Activated T-helper 2 cell treated with anti-CD3 and anti-CD28 coated beads, Interferon-gamma antibody, Interleukin-2, Interleukin-4, amounts not matched to agents 10 μg/mL and 5 μg/mL and 100 μg/mL, durations not matched to agents 14 hours and 24 hours and 36 hours (primary cell): ENCODE data around the gene FGL2. TPM values are rescaled to one million over a fixed set of nuclear protein-coding genes. Genes with fewer than 3 reads are reported as not detected.
"Not testable (repeated sequence)": the region's sequence is repeated elsewhere in the genome, so short reads cannot be mapped to it uniquely, and the experiment has no call there.

ENCODE experiments used
- DNase-seq: peaks from one replicate; pipeline ENCODE4 v3.0.0; 2021; ENCODE audit warnings: low spot score
- H3K27ac Mint-ChIP-seq: one replicate; pipeline ENCODE4 v1.8.0; 2021; ENCODE audit warnings: mixed read lengths
- H3K27me3 Mint-ChIP-seq: one replicate; pipeline ENCODE4 v1.8.0; 2021; ENCODE audit warnings: low read depth, mixed read lengths
- H3K36me3 Mint-ChIP-seq: one replicate; pipeline ENCODE4 v1.8.0; 2021; ENCODE audit warnings: low read depth, mixed read lengths
- H3K4me1 Mint-ChIP-seq: one replicate; pipeline ENCODE4 v1.8.0; 2021; ENCODE audit warnings: low read depth, mixed read lengths
- H3K4me3 Mint-ChIP-seq: one replicate; pipeline ENCODE4 v1.8.0; 2021; ENCODE audit warnings: low read depth, mild to moderate bottlenecking, moderate library complexity, mixed read lengths
- H3K9me3 Mint-ChIP-seq: one replicate; pipeline ENCODE4 v1.8.0; 2021; ENCODE audit warnings: mixed read lengths
- intact Hi-C: fragments of 100-400 bp; cut with micrococcal nuclease; formaldehyde crosslinking; loops from one replicate; pipeline ENCODE4 v1.15.1; 2023
- total RNA-seq: library from RNA; stranded (reverse); gene quantifications from 2 replicates; pipeline ENCODE4 v1.2.3, GENCODE V29; 2022

Gene FGL2
- total RNA-seq, 1 donor from 2014 or later: 1.2 TPM

DNA sequence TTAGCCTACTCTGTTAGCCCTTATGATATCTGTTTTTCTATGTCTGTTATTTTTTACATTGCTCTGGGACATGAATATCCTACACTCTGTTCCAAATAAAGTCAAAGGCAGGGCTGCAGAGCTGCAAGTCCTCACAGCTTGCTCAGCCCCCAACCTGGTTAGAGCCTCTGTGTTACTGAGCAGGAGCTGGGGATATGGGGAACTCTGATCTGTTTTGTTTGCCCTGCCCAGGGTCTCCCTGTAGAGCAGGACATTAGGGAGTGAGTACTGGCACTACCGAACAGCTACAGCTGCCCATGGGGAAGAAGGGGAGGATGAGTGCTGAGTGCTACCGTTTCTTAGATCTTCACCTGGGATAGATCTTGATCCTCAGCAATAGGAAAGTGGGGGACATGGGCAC lies 32.8 kb upstream of the FGL2 start:
- no peak for DNase-seq
- Mint-ChIP-seq H3K36me3 (no peaks in the 10 kb centered on the region), H3K27ac (no peak overlapping the region)

DNA sequence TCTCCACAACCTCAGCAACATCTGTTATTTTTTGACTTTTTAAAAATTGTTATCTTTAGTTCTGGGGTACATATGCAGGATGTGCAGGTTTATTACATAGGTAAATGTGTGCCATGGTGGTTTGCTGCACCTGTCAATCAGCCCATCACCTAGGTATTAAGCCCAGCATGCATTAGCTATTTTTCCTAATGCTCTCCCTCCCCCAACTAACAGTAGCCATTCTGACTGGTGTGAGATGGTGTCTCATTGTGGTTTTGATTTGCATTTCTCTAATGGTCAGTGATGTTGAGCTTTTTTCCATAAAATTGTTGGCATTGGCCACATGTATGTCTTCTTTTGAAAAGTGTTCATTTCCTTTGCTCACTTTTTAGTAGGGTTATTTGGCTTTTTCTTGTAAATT lies 29.2 kb upstream of the FGL2 start:
- H3K36me3 Mint-ChIP-seq, intact Hi-C loops, H3K4me3 Mint-ChIP-seq, H3K27me3 Mint-ChIP-seq, DNase-seq, H3K4me1 Mint-ChIP-seq, H3K27ac Mint-ChIP-seq: not testable (repeated sequence)
- peaks cover 16% of the 10 kb centered on the region for H3K9me3 Mint-ChIP-seq

More for the DNA sequence above, 32.8 kb upstream of the FGL2 start:
- Mint-ChIP-seq H3K4me1 (peaks cover 5% of the 10 kb centered on the region), H3K9me3 (peaks cover 16% of the 10 kb centered on the region), H3K27me3 (peaks cover 8% of the 10 kb centered on the region), H3K4me3 (no peak overlapping the region)
- intact Hi-C loops: no loop called here

DNA sequence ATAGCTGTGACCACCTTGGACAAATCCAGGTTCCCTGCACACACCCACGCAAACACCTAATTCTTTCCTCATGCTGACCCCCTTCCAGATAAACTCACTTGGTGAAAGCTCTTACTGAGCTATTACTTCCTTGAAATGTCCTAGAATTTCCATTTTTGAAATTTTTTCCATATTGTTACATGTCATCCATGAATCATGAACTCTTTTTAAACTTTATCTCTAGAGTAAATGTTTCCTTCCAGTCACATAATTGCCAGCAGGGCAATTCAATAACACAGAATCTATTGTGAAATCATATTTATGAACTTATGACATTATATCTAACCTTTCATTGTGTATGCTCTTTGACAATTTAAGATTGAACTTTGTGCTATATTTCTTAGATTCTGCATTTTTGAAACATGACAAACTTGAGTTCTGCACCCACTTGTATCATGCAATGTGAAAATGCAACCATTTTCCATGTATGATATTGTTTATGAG lies 26.8 kb upstream of the FGL2 start:
- Mint-ChIP-seq H3K4me3 (no peak overlapping the region), H3K27ac (no peak overlapping the region), H3K36me3 (no peaks in the 10 kb centered on the region), H3K4me1 (peaks cover 10% of the 10 kb centered on the region), H3K9me3 (peaks cover 16% of the 10 kb centered on the region), H3K27me3 (peaks cover 6% of the 10 kb centered on the region)
- DNase-seq: no peak
- intact Hi-C loops: no loop called here

DNA sequence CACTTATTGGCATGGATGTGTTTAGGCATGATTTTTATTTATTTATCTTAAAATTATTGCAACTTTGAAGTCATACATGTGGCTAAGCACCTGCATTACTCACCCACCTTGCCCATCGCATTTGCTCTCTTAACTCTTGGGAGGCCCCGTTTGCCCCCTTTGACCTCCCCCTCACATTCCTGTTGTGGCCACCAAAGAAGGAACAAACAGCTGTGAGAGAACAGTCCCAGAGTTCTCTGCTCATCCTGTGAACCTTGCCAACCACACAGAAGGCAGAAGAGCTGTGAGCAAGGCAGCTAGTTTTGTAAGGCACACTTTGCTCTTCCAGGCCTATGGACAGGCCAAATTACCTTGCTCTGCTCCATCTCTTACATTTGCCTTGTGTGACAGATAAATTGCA lies 23.6 kb upstream of the FGL2 start:
- Mint-ChIP-seq H3K9me3 (peaks cover 10% of the 10 kb centered on the region), H3K4me3 (no peak overlapping the region), H3K36me3 (peaks cover 8% of the 10 kb centered on the region), H3K27ac (no peak overlapping the region), H3K4me1 (peaks cover 5% of the 10 kb centered on the region), H3K27me3 (no peaks in the 10 kb centered on the region)
- no peak for DNase-seq
- intact Hi-C loops: no loop called here

DNA sequence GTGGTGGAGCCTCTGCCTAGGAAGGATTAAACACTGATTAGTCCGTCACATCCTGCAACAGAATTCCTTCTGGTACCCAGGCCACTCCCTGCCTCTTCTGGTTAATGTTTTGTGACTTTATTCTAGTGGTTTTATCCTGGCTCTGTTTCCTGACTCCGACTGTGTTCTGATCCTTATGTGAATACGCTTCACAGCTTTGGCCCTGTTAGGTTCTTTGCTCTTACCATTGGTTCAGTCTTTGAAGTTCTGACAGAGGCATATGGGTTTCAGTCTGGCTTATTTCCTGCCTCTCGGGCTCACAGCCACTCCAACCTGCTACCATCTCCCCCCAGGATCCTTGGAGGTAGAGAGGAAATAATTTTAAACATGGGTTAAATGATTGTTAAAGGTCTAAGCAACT lies 23.2 kb upstream of the FGL2 start:
- Mint-ChIP-seq H3K27me3 (no peaks in the 10 kb centered on the region), H3K9me3 (peaks cover 8% of the 10 kb centered on the region), H3K27ac (no peak overlapping the region), H3K4me3 (no peak overlapping the region), H3K4me1 (peaks cover 5% of the 10 kb centered on the region), H3K36me3 (peaks cover 8% of the 10 kb centered on the region)
- intact Hi-C loops: no loop called here
- DNase-seq: no peak

DNA sequence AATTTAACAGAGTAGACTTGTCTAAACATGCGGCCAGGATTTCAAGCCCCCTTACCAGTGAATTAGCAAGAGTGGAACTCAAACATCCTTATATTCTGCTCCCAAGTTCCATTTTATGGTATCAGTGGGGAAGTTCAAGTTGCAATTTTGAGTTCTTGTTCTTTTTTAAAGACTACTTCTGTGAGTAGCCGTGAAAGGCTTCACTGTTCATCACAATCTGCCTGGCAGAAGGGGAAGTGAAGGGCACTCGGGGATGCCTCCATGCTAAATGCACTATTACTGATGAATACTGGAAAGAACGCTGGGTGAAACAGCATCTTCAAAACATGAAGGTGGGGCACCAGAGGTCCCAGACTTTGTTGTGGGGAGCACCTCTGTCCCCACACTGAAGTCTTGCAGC lies 22.4 kb upstream of the FGL2 start:
- Mint-ChIP-seq H3K27ac (no peak overlapping the region), H3K9me3 (peaks cover 8% of the 10 kb centered on the region), H3K4me1 (peaks cover 5% of the 10 kb centered on the region), H3K4me3 (no peak overlapping the region), H3K36me3 (peaks cover 8% of the 10 kb centered on the region), H3K27me3 (no peaks in the 10 kb centered on the region)
- intact Hi-C loops: no loop called here
- no peak for DNase-seq

DNA sequence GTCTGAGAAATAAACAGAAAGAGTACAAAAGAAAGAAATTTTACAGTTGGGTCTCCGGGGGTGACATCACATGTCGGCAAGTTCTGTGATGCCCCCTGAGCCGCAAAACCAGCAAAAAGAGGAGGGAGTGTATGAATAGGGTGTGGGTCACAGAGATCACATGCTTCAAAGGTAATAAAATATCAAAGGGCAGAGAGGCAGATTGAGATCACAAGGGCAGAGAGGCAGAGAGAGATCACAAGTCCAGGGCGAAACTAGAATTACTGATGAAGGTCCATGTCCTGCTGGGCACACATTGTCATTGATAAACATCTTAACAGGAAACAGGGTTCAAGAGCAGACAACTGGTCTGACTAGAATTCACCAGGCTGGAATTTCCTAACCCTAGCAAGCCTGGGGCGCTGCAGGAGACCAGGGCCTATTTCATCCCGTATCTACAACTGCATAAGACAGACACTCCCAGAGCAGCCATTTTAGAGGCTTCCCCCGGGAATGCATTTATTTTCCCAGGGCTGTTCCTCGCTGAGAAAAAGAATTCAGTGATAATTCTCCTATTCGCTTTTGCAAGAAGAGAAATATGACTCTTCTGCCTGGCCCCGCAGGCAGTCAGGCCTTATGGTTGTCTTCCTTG lies 20.2 kb upstream of the FGL2 start:
- H3K9me3 Mint-ChIP-seq, H3K4me1 Mint-ChIP-seq, intact Hi-C loops, H3K27ac Mint-ChIP-seq, DNase-seq, H3K27me3 Mint-ChIP-seq, H3K4me3 Mint-ChIP-seq, H3K36me3 Mint-ChIP-seq: not testable (repeated sequence)

DNA sequence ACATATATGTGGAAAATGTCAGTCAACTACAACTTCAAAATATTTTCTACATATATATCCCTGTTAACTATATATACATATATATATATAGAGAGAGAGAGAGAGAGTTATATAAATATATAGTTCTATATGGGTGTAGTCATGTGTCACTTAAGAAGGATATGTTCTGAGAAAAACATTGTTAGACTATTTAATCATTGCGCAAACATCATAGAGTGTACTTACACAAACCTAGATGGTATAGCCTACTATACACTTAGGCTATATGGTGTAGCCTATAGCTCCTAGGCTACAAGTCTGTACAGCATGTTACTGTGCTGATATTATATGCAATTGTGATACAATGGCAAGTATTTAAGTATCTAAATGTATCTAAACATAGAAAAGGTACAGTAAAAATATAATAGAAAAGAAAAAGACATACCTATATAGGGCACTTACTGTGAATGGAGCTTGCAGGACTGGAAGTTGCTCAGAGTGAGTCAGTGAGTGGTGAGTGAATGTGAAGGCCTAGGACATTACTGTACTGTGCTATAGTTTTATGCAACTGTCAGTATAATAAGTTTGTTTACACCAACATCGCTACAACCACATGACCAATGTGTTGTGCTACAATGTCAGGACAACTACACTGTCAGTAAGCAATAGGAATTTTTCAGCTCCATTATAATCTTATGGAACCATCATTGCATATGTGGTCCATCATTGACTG lies 18.0 kb upstream of the FGL2 start:
- no peaks in the 10 kb centered on the region for H3K4me1 Mint-ChIP-seq
- peaks cover 4% of the 10 kb centered on the region for H3K27me3 Mint-ChIP-seq
- H3K36me3 Mint-ChIP-seq: peaks cover 8% of the 10 kb centered on the region
- peaks cover 8% of the 10 kb centered on the region for H3K9me3 Mint-ChIP-seq
- intact Hi-C loops: no loop called here
- no peak overlapping the region for H3K4me3 Mint-ChIP-seq
- H3K27ac Mint-ChIP-seq: no peak overlapping the region
- no peak for DNase-seq

DNA sequence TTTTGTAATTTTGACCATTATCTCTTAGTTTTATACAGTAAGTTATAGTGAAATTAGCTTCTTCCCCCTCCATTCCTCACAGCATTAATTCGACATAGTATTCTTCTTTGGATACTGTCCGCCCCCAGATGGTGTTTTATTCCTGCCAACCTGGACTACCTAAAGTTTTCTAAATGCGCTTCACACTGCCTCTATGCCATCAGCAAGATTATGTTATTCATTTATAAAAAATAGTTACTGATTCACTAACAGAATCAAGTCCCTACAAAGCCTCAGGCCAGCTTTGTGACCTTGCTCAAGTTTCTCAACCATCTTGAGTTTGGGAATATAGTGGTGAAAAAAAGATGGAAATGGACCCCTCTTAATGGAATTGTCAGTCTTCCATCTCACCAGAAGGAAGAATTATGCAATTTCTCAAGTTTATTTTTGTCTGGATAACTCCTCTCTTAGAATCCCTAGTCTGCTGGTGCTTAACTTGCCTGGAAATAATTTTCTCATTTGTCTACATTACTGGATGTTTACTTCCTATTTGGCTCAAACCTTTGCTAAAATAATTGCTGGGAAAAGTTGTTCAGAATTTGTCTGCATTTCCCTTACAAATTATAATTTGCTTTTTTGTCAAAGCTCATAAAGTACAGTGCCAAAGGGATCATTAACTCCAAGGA lies 16.7 kb upstream of the FGL2 start:
- no peak overlapping the region for H3K4me3 Mint-ChIP-seq
- H3K27ac Mint-ChIP-seq: no peak overlapping the region
- intact Hi-C loops: no loop called here
- no peak for DNase-seq
- H3K9me3 Mint-ChIP-seq: peaks cover 8% of the 10 kb centered on the region
- peaks cover 8% of the 10 kb centered on the region for H3K36me3 Mint-ChIP-seq
- no peaks in the 10 kb centered on the region for H3K4me1 Mint-ChIP-seq
- H3K27me3 Mint-ChIP-seq: peaks cover 4% of the 10 kb centered on the region

DNA sequence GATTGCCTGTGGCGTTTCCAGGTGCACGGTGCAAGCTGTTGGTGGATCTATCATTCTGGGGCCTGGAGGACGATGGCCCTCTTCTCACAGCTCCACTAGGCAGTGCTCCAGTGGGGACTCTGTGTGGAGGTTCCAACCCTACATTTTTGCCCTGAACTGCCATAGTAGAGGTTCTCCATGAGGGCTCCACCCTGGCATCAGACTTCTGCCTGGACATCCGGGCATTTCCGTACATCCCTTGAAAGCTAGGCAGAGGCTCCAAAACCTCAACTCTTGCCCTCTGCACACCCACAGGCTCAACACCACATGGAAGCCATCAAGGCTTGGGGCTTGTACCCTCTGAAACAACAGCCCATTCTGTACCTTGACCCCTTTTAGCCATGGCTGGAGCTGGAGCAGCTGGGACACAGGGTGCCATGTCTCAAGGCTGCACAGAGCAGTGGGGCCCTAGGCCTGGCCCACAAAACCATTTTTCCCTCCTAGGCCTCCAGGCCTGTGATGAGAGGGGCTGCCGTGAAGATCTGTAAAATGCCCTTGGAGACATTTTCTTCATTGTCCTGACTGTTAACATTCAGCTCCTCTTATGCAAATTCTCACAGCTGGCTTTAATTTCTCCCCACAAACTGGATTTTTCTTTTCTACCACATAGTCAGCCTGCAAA lies 10.0 kb upstream of the FGL2 start:
- Mint-ChIP-seq H3K9me3 (peaks cover 29% of the 10 kb centered on the region), H3K4me3 (no peak overlapping the region), H3K27ac (no peak overlapping the region), H3K27me3 (peaks cover 4% of the 10 kb centered on the region), H3K36me3 (peaks cover 24% of the 10 kb centered on the region), H3K4me1 (no peaks in the 10 kb centered on the region)
- no peak for DNase-seq
- intact Hi-C loops: no loop called here

DNA sequence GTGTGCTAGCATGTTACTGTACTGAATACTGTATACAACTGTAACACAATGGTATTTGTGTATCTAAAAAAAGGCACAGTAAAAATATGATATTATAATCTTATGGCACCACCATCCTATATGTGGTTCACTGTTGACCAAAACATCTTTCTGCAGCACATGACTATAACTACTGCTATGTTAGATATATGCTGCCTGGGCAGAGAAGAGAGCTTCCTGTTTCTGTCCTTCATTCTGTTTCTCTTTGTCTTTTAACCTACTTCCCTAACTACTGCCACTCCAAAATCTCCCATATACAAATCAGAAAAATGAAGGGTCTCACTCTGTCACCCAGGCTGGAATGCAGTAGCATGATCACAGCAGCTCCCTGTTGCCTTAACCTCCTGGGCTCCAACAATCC lies 8.8 kb upstream of the FGL2 start:
- H3K36me3 Mint-ChIP-seq: peaks cover 24% of the 10 kb centered on the region
- intact Hi-C loops: no loop called here
- H3K27me3 Mint-ChIP-seq: no peaks in the 10 kb centered on the region

DNA sequence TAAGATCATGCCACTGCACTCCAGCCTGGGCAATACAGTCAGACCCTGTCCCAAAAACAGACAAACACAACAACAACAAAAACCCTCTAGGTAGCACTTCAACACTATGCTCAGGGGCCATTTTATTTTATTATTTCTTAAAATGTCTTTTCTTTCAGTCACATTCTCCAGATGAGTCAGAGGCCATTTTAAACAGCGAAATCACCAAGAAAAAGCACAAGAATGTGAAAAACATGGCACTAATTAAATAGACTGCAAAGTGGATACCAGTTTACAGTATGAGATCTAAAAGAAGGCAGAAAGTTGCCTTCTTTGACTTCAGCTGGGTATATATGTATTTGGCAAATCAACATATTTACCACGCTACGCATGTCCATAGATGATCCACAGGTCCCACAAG lies 6.1 kb upstream of the FGL2 start:
- H3K27ac Mint-ChIP-seq: no peak overlapping the region
- H3K4me3 Mint-ChIP-seq: no peak overlapping the region
- peaks cover 14% of the 10 kb centered on the region for H3K4me1 Mint-ChIP-seq
- H3K36me3 Mint-ChIP-seq: peaks cover 20% of the 10 kb centered on the region
- H3K27me3 Mint-ChIP-seq: no peaks in the 10 kb centered on the region
- intact Hi-C loops: no loop called here
- DNase-seq: no peak
- peaks cover 24% of the 10 kb centered on the region for H3K9me3 Mint-ChIP-seq

More for the DNA sequence above, 8.8 kb upstream of the FGL2 start:
- no peak overlapping the region for H3K4me3 Mint-ChIP-seq
- H3K9me3 Mint-ChIP-seq: peaks cover 29% of the 10 kb centered on the region
- H3K27ac Mint-ChIP-seq: no peak overlapping the region
- DNase-seq: no peak
- no peaks in the 10 kb centered on the region for H3K4me1 Mint-ChIP-seq
